Thoracic aorta (tissue), 2 donors: ENCODE results near the gene DIP2A. TPM values are rescaled to one million over a fixed set of nuclear protein-coding genes. Genes with fewer than 3 reads are reported as not detected.

Experiments used
- ATAC-seq: fragments of 150-250 bp; one replicate; pipeline ENCODE4 v1.8.0; 2017; ENCODE audit warnings: low read depth; ENCODE audit not compliant: insufficient number of reproducible peaks, low FRiP score
- DNase-seq: peaks from one replicate; pipeline ENCODE4 v3.0.0-alpha.2; 2020; ENCODE audit warnings: low spot score
- H3K27ac ChIP-seq, 2 donors: fragments of 200-600 bp; sonication (generic); 1 replicate in 1 of 2; 2 replicates in 1 of 2; pipeline ENCODE4 v1.5.1; 2016; ENCODE audit warnings: mild to moderate bottlenecking in 2 of 2, moderate library complexity in 2 of 2
- H3K27me3 ChIP-seq: fragments of 200-600 bp; sonication (generic); replicated peaks from 2 replicates; pipeline ENCODE4 v1.6.0; 2016; ENCODE audit warnings: mild to moderate bottlenecking; ENCODE audit not compliant: insufficient read depth
- H3K36me3 ChIP-seq: fragments of 200-600 bp; sonication (generic); one replicate; pipeline ENCODE4 v1.5.1; 2016
- H3K4me1 ChIP-seq, 2 donors: fragments of 200-600 bp; sonication (generic); 1 replicate in 1 of 2; 2 replicates in 1 of 2; pipeline versions ENCODE4 v1.5.1 to v1.6.0; 2016; ENCODE audit warnings: low read depth in 2 of 2, mild to moderate bottlenecking in 1 of 2; ENCODE audit not compliant: control insufficient read depth in 1 of 2
- H3K4me3 ChIP-seq: fragments of 200-600 bp; sonication (generic); 2 replicates; pipeline ENCODE4 v1.5.1; 2016; ENCODE audit warnings: mild to moderate bottlenecking
- H3K9me3 ChIP-seq: fragments of 200-600 bp; sonication (generic); 2 replicates; pipeline ENCODE4 v1.5.1; 2016
- total RNA-seq, 2 donors: library from RNA; depleted of rRNA; stranded (reverse); fragments of >200 nt; gene quantifications; one replicate each; pipeline versions ENCODE4 v1.1.0 to v1.2.3, GENCODE V29; 2016
- TF ChIP-seq, protein P1 (sequence below): fragments of 200-600 bp; sonication (generic); IDR thresholded peaks from one replicate; pipeline ENCODE4 v1.5.1; 2019; ENCODE audit warnings: antibody characterized with exemption

DIP2A gene
- total RNA-seq, 2 donors from 2014 or later, result 47.7 to 58.3 TPM

DNA sequence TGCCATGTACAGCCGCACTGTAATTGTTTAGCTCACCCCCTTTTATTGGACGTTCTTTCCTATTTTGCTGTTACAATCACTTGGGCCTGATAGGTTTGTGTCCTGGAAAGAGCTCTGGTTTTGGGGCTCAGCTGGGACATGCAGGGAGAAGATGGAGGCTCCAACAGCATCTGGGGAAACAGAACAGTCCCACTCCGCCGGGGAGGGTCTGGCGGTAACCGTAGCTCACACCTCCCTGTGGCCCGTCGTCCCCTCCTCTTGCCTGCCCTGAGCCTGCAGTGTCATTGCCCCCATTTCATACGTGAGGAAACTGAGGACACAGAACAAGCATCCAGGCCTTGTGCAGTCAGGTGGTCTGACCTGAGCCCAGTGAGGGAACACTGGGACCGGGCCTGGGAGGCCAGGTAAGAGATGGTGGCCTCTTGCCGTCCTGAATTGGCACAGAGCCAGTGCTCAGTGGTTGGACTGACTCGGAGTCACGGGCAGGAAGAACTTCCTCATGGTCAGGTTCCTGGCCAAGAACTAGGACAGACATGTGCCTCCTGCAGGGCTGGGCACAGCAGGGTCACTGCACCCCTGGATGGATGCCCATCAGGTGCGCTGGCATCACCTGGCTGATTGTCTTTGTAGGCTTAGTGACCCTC, 104.4 kb downstream of the DIP2A start:
- H3K9me3 ChIP-seq, result no peaks in the 10 kb centered on the region
- H3K4me1 ChIP-seq, result no peaks in the 10 kb centered on the region
- TF ChIP-seq, protein P1, sequence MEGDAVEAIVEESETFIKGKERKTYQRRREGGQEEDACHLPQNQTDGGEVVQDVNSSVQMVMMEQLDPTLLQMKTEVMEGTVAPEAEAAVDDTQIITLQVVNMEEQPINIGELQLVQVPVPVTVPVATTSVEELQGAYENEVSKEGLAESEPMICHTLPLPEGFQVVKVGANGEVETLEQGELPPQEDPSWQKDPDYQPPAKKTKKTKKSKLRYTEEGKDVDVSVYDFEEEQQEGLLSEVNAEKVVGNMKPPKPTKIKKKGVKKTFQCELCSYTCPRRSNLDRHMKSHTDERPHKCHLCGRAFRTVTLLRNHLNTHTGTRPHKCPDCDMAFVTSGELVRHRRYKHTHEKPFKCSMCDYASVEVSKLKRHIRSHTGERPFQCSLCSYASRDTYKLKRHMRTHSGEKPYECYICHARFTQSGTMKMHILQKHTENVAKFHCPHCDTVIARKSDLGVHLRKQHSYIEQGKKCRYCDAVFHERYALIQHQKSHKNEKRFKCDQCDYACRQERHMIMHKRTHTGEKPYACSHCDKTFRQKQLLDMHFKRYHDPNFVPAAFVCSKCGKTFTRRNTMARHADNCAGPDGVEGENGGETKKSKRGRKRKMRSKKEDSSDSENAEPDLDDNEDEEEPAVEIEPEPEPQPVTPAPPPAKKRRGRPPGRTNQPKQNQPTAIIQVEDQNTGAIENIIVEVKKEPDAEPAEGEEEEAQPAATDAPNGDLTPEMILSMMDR, result no peak
- H3K27ac ChIP-seq, result no peak overlapping the region
- DNase-seq (no peak), ATAC-seq (no peak)
- H3K4me3 ChIP-seq, result no peak overlapping the region
- peaks cover 51% of the 10 kb centered on the region for H3K36me3 ChIP-seq
- no peaks in the 10 kb centered on the region for H3K27me3 ChIP-seq

DNA sequence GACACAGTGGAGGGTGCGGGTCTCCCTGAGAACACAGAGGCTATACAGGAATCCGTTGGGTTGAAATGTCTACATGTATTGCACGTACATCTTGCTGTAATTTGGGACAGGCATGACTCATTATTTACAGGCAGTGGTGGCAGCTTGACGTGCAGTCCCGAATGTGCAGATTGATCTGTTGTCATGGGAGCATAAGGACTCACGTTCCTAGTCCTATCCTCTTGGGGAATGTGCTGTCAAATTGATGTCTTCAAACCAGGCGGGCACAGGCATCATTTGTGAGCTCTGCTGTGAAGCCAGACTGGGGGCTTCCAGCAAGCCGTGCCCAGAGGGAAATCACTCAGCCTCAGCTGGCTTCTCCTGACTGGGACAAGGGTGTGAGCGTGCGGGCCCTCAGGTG, 105.7 kb downstream of the DIP2A start:
- DNase-seq (no peak), ATAC-seq (no peak)
- TF ChIP-seq, protein P1, result no peak
- Histone ChIP-seq H3K9me3 (no peaks in the 10 kb centered on the region), H3K27me3 (no peaks in the 10 kb centered on the region), H3K27ac (no peak overlapping the region), H3K36me3 (peaks cover 51% of the 10 kb centered on the region), H3K4me1 (no peaks in the 10 kb centered on the region), H3K4me3 (no peak overlapping the region)

GRCh38 chr21:46567348-46567747, 108.7 kb downstream of the DIP2A start:
- no peaks in the 10 kb centered on the region for H3K4me1 ChIP-seq
- no peak for DNase-seq
- no peak overlapping the region for H3K27ac ChIP-seq
- H3K36me3 ChIP-seq, result peaks cover 59% of the 10 kb centered on the region
- no peaks in the 10 kb centered on the region for H3K9me3 ChIP-seq
- TF ChIP-seq, protein P1, result no peak
- H3K27me3 ChIP-seq, result no peaks in the 10 kb centered on the region
- ATAC-seq, result no peak
- H3K4me3 ChIP-seq, result no peak overlapping the region

DNA sequence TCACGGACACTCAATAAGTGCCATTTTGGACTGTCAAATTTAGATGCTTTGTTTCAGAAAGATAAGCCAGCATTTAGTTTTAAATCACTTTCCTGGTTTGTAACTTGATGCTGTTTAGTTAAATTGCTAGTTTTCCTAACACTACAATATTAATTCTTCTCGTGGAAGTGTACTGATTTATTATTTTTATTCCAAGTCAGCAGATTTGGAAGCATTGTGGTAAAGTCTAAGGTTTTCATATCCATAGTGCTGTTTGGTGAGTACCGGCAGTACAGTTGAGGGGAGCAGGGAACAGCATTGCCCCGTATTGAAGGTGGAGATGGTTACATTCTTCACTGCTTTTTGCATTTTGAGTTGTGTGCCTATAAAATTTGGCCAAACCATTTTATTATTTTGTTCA, 109.9 kb downstream of the DIP2A start:
- H3K27me3 ChIP-seq, result no peaks in the 10 kb centered on the region
- H3K9me3 ChIP-seq, result peaks cover 8% of the 10 kb centered on the region
- TF ChIP-seq, protein P1, result no peak
- peaks cover 58% of the 10 kb centered on the region for H3K36me3 ChIP-seq
- H3K4me3 ChIP-seq, result no peak overlapping the region
- DNase-seq, result no peak
- H3K4me1 ChIP-seq, result no peaks in the 10 kb centered on the region
- no peak for ATAC-seq
- no peak overlapping the region for H3K27ac ChIP-seq

GRCh38 chr21:46569081-46569480, 110.4 kb downstream of the DIP2A start:
- peaks cover 8% of the 10 kb centered on the region for H3K9me3 ChIP-seq
- H3K36me3 ChIP-seq, result peaks cover 56% of the 10 kb centered on the region
- H3K4me3 ChIP-seq, result no peak overlapping the region
- H3K4me1 ChIP-seq, result no peaks in the 10 kb centered on the region
- TF ChIP-seq, protein P1, result no peak
- H3K27me3 ChIP-seq, result no peaks in the 10 kb centered on the region
- ATAC-seq (no peak), DNase-seq (no peak)
- no peak overlapping the region for H3K27ac ChIP-seq
